Dedifferentiated amniotic fluid mesenchymal stem cell (primary cell): ENCODE data around the gene PLP2.
"Not testable (repeated sequence)": the region's sequence is repeated elsewhere in the genome, so short reads cannot be mapped to it uniquely, and the experiment has no call there.

Experiments used
- DNase-seq: peaks from one replicate; pipeline ENCODE4 v3.0.0-alpha.2; 2016; ENCODE audit errors: extremely low spot score

PLP2 gene, protein sequence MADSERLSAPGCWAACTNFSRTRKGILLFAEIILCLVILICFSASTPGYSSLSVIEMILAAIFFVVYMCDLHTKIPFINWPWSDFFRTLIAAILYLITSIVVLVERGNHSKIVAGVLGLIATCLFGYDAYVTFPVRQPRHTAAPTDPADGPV

DNA sequence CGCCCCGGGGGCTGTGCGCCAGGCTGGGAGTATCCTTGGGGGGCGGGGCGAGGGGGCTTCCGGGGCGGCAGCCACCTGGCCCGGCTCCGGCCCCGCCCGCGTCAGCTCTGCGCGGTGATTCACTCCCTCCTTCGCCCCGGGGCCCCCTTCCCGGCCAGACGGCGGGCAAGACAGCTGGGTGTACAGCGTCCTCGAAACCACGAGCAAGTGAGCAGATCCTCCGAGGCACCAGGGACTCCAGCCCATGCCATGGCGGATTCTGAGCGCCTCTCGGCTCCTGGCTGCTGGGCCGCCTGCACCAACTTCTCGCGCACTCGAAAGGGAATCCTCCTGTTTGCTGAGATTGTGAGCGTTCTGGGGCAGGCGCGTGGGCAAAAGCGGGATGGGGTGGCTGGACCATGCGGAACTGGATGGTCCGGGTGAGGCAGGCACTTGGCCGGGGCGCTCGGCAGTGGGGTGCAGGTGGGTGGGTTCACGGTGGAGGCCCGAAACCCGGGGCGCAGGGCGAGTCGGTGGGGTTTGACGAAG lies at the start of gene PLP2:
PLP2 (plus strand) TSS at position 147 of the 528 bp plus-strand sequence; CDS start at position 250, 103 bp downstream.
- DNase-seq: no peak

DNA sequence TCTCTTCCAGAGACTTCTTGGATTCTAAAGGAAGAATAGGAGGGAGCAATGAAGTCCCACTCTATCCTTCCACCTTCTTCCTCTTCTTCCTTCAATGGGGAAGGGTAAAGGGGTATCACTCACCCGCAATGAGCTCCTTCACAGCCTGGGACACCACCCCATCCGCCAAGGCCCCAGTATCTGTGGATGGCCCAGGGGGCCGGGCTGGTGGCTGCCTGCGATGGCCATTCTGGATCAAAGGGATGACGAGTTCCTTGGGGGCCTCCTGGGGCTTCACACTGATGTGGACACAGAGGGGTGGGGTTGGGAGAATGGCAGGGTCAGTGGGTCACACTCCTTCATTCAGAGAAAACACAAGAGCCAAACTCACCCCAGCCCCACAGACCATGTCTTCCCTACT lies 49.2 kb upstream of the PLP2 start:
- no peak for DNase-seq

DNA sequence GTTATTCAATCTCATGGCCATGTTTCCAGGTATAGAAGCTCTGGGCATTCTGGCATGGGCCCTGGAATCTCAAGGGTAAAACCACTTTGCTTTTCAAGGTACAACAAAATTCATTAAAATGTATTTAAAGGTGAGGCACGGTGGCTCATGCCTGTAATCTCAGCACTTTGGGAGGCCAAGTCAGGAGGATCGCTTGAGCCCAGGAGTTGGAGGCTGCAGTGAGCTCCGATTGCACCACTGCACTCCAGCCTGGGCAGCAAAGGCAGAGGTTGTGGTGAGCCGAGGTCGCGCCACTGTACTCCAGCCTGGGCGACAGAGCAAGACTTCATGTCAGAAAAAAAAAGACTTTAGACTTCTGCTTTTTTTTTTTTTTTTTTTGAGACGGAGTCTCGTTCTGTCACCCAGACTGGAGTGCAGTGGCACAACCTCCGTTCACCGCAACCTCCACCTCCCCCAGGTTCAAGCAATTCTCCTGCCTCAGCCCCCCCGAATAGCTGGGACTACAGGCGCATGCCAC lies 43.9 kb upstream of the PLP2 start:
- DNase-seq: not testable (repeated sequence)

DNA sequence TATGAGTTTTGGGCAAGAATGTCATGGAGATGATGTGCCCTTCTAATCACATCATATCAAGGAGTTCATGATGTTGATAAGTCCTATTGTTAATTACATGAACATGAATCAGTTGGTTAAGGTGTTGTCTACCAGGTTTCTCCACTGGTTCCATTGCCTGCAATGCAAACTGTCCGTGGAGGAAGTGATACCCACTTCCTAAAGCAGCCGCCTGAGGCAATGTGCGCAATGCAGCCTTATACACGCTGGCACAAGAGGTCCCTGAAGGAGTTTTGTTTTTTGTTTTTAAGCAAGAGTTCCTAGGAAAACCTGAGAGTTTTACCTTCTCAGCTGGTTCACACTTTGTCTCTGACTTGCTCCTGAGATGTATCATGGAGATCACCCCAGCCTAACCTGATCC lies 42.3 kb upstream of the PLP2 start:
- DNase-seq: no peak

DNA sequence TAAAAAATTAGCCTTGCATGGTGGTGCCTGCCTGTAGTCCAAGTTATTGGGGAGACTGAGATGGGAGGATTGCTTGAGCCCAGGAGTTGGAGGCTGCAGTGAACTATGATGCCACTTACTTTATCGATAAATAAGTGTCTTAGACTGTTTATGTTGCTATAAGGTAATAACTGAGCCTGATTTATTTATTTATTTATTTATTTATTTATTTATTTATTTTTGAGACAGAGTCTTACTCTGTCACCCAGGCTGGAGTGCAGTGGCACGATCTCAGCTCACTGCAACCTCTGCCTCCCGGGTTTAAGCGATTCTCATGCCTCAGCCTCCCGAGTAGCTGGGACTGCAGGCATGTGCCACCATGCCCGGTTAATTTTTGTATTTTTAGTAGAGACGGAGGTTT lies 39.4 kb upstream of the PLP2 start:
- DNase-seq: not testable (repeated sequence)

DNA sequence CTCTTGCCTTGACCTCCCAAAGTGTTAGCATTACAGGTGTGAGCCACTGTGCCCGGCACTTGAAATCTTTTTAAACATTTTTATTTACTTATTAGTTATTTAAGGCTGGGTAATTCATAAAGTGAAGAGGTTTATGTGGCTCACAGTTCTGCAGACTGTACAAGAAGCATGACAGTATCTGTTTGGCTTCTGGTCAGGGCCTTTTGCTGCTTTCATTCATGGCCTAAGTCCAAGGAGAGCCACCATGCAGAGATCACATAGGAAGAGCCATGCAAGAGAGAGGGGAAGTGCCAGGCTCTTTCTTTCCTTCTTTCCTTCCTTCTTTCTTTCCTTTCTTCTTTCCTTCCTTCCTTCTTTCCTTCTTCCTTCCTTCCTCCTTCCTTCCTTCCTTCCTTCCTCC lies 37.9 kb upstream of the PLP2 start:
- DNase-seq: no peak

GRCh38 chrX:49137492-49137891 lies 34.2 kb upstream of the PLP2 start:
- DNase-seq: no peak

GRCh38 chrX:49139713-49140112 lies 32.0 kb upstream of the PLP2 start:
- no peak for DNase-seq

GRCh38 chrX:49142264-49142663 lies 29.4 kb upstream of the PLP2 start:
- not testable (repeated sequence) for DNase-seq

GRCh38 chrX:49143154-49143553 lies 28.5 kb upstream of the PLP2 start:
- DNase-seq: not testable (repeated sequence)

DNA sequence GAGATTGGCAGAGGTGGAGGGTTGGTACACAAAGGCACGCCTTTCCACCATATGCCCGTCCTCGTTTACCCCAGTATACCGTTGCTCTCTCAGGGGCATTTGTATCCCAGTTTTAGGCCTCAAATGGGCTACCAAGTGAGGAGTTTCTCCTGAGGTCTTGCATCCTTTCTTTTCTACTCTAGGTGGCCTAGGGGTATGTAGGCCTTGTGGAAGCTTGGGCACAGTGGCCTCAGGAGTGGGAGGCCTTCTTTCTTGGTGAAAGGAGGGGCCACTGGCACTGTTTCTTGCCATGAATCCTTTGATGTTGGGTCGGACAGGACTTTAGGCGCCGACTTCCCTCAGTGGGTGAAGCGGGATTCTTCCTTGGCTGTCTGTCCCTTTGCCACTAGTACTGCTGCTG lies 24.4 kb upstream of the PLP2 start:
- DNase-seq: no peak

- DNase-seq: no peak
Measured at GRCh38 chrX:49147936-49148335, 23.8 kb upstream of the PLP2 start.

DNA sequence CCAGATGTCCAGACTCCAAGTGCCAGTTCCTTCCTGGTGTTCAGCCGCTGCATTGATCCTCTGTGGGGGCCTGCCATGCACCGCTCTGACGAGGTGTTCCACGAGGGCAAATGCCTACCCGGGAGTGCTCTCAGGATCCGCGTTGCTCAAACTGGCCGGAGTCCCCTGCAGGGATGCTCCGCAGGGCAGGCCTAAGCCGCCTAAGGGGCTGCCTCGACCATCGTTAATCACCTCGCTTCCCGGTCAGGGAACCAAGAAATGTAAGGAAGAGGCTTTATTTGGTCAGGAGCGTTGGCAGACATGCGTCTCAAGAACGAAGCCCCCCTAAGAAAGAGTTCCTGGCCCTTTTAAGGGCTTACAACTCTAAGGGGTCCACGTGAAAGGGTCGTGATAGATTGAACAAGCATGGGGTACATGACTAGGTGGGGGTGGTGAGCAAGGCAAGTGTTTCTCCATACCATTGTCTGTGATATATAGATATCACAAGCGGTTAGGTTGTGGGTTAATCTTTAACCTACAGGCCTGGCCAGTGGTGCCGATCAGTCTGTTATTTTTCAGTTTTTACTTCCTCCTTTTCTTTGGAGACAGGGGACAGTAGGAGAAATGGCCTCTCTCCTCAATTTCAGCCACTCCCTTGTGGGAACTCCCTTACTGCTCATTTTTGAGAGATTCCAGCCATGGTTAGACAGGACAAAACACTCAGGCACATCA lies 23.2 kb upstream of the PLP2 start:
- not testable (repeated sequence) for DNase-seq

DNA sequence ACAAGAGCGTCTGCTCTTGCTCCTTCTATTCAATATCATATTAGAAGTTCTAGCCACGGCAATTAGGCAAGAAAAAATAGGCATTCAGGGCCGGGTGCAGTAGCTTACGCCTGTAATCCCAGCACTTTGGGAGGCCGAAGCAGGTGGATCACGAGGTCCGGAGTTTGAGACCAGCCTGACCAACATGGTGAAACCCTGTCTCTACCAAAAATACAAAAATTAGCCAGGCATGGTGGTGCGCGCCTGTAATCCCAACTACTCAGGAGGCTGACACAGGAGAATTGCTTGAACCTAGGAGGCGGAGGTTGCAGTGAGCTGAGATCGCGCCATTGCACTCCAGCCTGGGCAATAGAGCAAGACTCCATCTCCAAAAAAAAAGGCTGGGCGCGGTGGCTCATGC lies 22.4 kb upstream of the PLP2 start:
- not testable (repeated sequence) for DNase-seq

DNA sequence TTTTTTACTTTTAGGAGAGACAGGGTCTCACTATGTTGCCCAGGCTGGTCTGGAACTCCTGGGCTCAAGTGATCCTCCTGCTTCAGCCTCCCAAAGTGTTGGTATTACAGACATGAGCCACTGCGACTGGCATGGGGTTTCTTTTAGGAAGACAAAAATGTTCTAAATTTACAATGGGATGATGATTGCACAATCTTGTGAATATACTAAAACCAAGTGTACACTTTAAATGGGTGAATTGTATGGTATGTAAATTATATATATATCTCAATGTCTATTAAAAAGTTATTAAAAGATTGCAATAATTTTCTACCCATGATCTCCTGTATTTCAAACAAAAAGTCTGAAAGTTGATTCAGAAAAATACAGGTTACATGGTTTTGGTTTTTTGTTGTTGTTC lies 18.2 kb upstream of the PLP2 start:
- DNase-seq: no peak

DNA sequence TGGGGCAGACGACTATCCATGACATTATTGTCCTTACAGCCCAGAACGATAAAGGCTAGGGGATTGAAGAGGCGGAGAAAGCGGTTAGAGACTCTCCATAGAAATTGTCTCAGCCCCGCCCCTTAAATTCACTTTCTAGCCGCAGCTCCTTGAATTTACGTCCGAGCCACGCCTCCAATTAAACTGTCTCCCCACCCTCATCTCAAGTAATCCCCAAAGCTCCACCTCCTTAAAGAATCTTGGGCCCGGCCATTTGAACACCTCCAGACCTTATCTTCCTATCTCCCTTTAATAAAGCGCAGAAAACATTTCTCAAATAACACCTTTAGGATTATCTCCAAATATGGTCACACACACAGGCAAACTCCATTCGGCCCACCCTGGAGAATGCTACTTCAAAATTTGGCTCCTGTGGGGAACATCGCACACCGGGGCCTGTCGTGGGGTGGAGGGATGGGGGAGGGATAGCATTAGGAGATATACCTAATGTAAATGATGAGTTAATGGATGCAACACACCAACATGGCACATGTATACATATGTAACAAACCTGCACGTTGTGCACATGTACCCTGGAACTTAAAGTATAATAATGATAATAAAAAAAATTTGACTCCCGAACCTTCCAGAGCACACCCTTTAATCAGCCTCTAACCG lies 16.3 kb upstream of the PLP2 start:
- no peak for DNase-seq

GRCh38 chrX:49155900-49156837 lies 15.5 kb upstream of the PLP2 start:
- peak; percentile 77 for DNase-seq

GRCh38 chrX:49157194-49157593 lies 14.5 kb upstream of the PLP2 start:
- DNase-seq: no peak

- no peak for DNase-seq
Measured at GRCh38 chrX:49160908-49161307, 10.8 kb upstream of the PLP2 start.

- no peak for DNase-seq
Measured at GRCh38 chrX:49161632-49162031, 10.1 kb upstream of the PLP2 start.

DNA sequence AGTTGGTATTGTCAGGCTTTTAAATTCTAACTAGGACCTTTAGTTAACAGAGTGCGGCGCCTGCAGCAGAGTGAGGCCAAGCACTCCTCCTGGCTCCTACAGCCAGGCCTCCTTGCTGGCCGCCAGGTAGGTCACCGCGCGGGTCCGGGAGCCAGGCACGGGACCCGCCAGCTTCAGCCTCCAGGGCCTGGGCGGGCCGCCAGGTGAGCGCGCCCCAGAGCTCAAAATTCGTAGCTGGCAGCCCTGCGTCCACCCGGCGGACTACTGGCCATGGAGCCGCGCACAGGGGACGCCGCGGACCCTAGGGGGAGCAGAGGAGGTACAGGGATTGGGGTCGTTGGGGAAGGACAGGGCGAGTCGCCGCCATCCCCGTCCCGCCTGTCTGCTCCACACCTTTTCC lies 9.1 kb upstream of the PLP2 start, which contains the start of gene MAGIX:
MAGIX (plus strand) TSS at position 139 of the 400 bp plus-strand sequence; CDS start at position 271, 132 bp downstream.
- DNase-seq: no peak
